LNCAP (cell line): ENCODE results near the gene MARCHF3.

ENCODE experiments used
- CTCF ChIP-seq: fragments of 450-650 bp; IDR thresholded peaks from 2 replicates; pipeline ENCODE4 v1.5.1; 2017; ENCODE audit warnings: mild to moderate bottlenecking

The MARCHF3 gene

GRCh38 chr5:126896170-126896702 is 134.1 kb downstream of the MARCHF3 start:
- no peak for TF ChIP-seq CTCF

- TF ChIP-seq CTCF = no peak
Observed at GRCh38 chr5:126888175-126888574, 142.2 kb downstream of the MARCHF3 start.

GRCh38 chr5:126884269-126884819 is 146.0 kb downstream of the MARCHF3 start:
- TF ChIP-seq CTCF = no peak

GRCh38 chr5:126883564-126884245 is 146.7 kb downstream of the MARCHF3 start:
- no peak for TF ChIP-seq CTCF

GRCh38 chr5:126881821-126882600 is 148.3 kb downstream of the MARCHF3 start:
- no peak for TF ChIP-seq CTCF

- TF ChIP-seq CTCF = no peak
Observed at GRCh38 chr5:126878634-126879033, 151.7 kb downstream of the MARCHF3 start.

- no peak for TF ChIP-seq CTCF
Observed at GRCh38 chr5:126878085-126878484, 152.3 kb downstream of the MARCHF3 start.
